ENCODE results near the gene ADAMTSL2. TPM values are rescaled to one million over a fixed set of nuclear protein-coding genes. Genes with fewer than 3 reads are reported as not detected.

The ADAMTSL2 gene
- total and polyA plus RNA-seq, 5 donors from 2014 or later = not detected

- Mint-ChIP-seq H3K36me3 (no peaks in the 10 kb centered on the region), H3K27me3 (peaks cover 4% of the 10 kb centered on the region), H3K9me3 (no peaks in the 10 kb centered on the region), H3K4me3 (no peak overlapping the region), H3K27ac (no peak overlapping the region), H3K4me1 (peaks cover 0 to 8% (median 0%) of the 10 kb centered on the region in 4 donors)
- no peak for DNase-seq
- Histone ChIP-seq H3K4me1 (ENCODE audit: control insufficient read depth, insufficient read depth, low read length, poor library complexity, severe bottlenecking) (no peaks in the 10 kb centered on the region), H3K27ac (ENCODE audit: insufficient read depth, low read length, poor library complexity, severe bottlenecking) (no peak overlapping the region), H3K36me3 (ENCODE audit: control insufficient read depth, insufficient read depth, low read length) (no peaks in the 10 kb centered on the region), H3K27me3 (ENCODE audit: control insufficient read depth, insufficient read depth, low read length) (no peaks in the 10 kb centered on the region), H3K9me3 (ENCODE audit: control insufficient read depth in 2 of 2, low read length in 2 of 2) (no peaks in the 10 kb centered on the region), H3K4me3 (ENCODE audit: low read depth, low read length) (no peak overlapping the region)
- ATAC-seq (ENCODE audit: low read depth in 2 of 2) = no peak
Observed at GRCh38 chr9:133578524-133579441, 44.3 kb downstream of the ADAMTSL2 start.

DNA sequence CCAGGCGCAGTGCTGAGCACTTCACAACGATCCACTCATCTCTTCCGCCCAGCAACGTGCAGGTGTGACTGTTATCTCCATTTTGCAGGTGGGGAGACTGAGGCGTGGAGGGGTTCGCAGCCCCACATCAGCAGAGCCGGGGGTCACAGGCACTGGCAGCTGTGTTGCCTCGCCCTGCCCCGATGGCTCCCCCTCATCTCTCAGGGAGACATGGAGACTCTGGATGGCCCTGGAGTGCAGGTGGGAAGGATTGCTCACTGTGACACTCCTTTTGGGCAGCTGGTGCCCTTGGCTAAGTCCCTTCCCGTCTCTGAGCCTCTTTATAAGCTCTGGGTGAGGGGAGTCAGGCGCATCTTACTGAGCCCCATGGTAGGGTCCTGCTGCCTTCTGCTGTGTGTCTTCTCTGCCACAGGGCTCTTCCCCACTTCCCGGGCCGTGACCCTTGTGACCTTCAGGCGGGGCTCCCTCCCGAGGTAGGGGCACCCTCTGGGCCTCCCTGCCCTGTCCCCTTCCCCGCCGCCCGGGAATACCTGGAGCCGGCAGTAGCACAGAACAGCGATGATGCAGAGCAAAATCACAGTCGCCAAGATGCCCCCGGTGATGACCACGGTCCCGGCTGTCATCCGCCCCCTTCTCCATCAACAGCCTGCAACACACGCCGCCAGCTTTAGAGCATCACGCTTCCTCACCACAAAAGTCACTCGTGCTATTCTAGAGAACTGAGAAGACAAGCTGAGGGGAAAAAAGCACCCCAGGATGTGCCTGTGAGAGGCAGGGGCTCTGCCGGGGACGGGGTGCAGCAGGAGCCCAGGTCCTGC lies 45.3 kb downstream of the ADAMTSL2 start:
- no peaks in the 10 kb centered on the region for H3K36me3 Mint-ChIP-seq
- no peak overlapping the region for H3K4me3 Mint-ChIP-seq
- Histone ChIP-seq H3K27ac (ENCODE audit: insufficient read depth, low read length, poor library complexity, severe bottlenecking) (no peak overlapping the region), H3K4me1 (ENCODE audit: control insufficient read depth, insufficient read depth, low read length, poor library complexity, severe bottlenecking) (no peaks in the 10 kb centered on the region), H3K9me3 (ENCODE audit: control insufficient read depth in 2 of 2, low read length in 2 of 2) (no peaks in the 10 kb centered on the region), H3K4me3 (ENCODE audit: low read depth, low read length) (no peak overlapping the region), H3K27me3 (ENCODE audit: control insufficient read depth, insufficient read depth, low read length) (no peaks in the 10 kb centered on the region), H3K36me3 (ENCODE audit: control insufficient read depth, insufficient read depth, low read length) (no peaks in the 10 kb centered on the region)
- DNase-seq (no peak), ATAC-seq (ENCODE audit: low read depth in 2 of 2) (no peak)
- H3K27me3 Mint-ChIP-seq = peaks cover 13% of the 10 kb centered on the region
- peaks cover 0 to 13% (median 0%) of the 10 kb centered on the region in 4 donors for H3K4me1 Mint-ChIP-seq
- H3K9me3 Mint-ChIP-seq = peaks cover 0 to 2% (median 0%) of the 10 kb centered on the region in 7 donors
- no peak overlapping the region for H3K27ac Mint-ChIP-seq

- Histone ChIP-seq H3K27me3 (ENCODE audit: control insufficient read depth, insufficient read depth, low read length) (no peaks in the 10 kb centered on the region), H3K36me3 (ENCODE audit: control insufficient read depth, insufficient read depth, low read length) (no peaks in the 10 kb centered on the region), H3K27ac (ENCODE audit: insufficient read depth, low read length, poor library complexity, severe bottlenecking) (no peak overlapping the region), H3K4me3 (ENCODE audit: low read depth, low read length) (no peak overlapping the region), H3K9me3 (ENCODE audit: control insufficient read depth in 2 of 2, low read length in 2 of 2) (no peaks in the 10 kb centered on the region), H3K4me1 (ENCODE audit: control insufficient read depth, insufficient read depth, low read length, poor library complexity, severe bottlenecking) (no peaks in the 10 kb centered on the region)
- ATAC-seq (ENCODE audit: low read depth in 2 of 2) (no peak), DNase-seq (no peak)
- Mint-ChIP-seq H3K4me3 (no peak overlapping the region), H3K27me3 (peaks cover 14% of the 10 kb centered on the region), H3K4me1 (peaks cover 0 to 15% (median 0%) of the 10 kb centered on the region in 4 donors), H3K9me3 (peaks cover 0 to 2% (median 0%) of the 10 kb centered on the region in 7 donors), H3K36me3 (no peaks in the 10 kb centered on the region), H3K27ac (no peak overlapping the region)
Observed at GRCh38 chr9:133580419-133580738, 45.9 kb downstream of the ADAMTSL2 start.

DNA sequence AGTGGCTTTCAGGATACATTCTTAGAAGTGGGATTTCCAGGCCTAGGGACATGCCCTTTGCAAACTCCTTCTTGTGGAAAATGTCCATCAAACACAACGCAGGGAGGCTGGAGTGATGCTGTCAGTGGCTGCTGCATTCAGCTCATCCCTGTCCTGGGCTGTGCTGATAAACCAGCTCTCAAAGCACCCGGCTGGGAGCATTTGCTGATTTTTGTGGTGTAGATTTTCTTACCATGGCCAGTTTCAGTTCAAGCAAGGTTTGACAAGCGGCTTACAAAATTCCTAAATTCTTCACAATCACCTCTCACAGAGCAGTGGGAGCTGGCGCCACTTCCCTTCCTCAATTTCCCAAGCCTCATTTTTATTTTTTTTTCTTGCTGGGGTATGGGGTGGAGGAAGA lies 46.5 kb downstream of the ADAMTSL2 start:
- peaks cover 0 to 16% (median 0%) of the 10 kb centered on the region in 4 donors for H3K4me1 Mint-ChIP-seq
- DNase-seq = no peak
- H3K27ac Mint-ChIP-seq = no peak overlapping the region
- H3K27ac ChIP-seq (ENCODE audit: insufficient read depth, low read length, poor library complexity, severe bottlenecking) = no peak overlapping the region
- H3K4me3 ChIP-seq (ENCODE audit: low read depth, low read length) = no peak overlapping the region
- H3K4me1 ChIP-seq (ENCODE audit: control insufficient read depth, insufficient read depth, low read length, poor library complexity, severe bottlenecking) = no peaks in the 10 kb centered on the region
- H3K36me3 ChIP-seq (ENCODE audit: control insufficient read depth, insufficient read depth, low read length) = no peaks in the 10 kb centered on the region
- H3K27me3 Mint-ChIP-seq = peaks cover 14% of the 10 kb centered on the region
- ATAC-seq (ENCODE audit: low read depth in 2 of 2) = no peak
- H3K36me3 Mint-ChIP-seq = no peaks in the 10 kb centered on the region
- H3K9me3 ChIP-seq (ENCODE audit: control insufficient read depth in 2 of 2, low read length in 2 of 2) = no peaks in the 10 kb centered on the region
- H3K4me3 Mint-ChIP-seq = no peak overlapping the region
- H3K9me3 Mint-ChIP-seq = peaks cover 0 to 2% (median 0%) of the 10 kb centered on the region in 7 donors
- no peaks in the 10 kb centered on the region for H3K27me3 ChIP-seq (ENCODE audit: control insufficient read depth, insufficient read depth, low read length)

DNA sequence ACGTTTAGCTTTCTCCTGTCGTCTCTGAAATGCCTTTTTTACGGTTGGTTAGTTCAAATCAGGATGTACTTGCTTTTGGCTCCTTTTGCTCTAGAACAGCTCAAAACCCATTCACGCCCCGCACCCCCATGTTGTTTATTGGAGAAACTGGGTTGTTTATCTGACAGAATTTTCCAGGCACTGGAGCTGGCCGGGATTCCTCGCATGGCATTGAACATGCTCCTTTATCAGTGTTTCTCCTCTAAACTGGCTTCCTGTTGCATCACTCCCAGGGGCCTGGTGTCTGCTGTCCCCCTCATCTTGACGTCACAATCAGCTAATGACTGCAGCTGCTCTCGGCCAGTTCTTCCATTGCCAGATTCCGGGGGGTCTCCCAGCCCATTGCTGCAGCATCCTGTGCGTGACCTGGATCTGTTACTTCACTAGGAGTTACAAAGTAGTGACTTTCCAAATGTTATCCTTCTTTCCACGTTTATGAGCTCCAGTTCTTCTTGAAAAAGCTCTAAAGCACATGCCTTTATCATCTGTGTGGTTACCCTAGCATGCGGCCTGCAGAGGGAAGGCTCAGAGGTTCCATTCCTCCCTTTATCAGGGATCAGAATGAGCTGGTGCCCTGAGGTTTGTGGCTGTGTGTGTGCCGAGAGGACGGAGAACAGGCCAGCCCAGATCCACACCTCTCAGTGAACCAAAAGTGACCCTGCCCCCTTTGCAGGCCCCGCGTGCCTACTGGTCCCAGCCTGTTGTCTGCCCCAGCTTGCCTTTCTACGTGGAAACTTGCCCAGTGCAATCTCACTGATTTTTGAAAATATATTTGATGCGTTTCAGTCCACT lies 47.2 kb downstream of the ADAMTSL2 start:
- no peak overlapping the region for H3K4me3 Mint-ChIP-seq
- H3K27ac Mint-ChIP-seq = no peak overlapping the region
- no peaks in the 10 kb centered on the region for H3K36me3 ChIP-seq (ENCODE audit: control insufficient read depth, insufficient read depth, low read length)
- no peak overlapping the region for H3K27ac ChIP-seq (ENCODE audit: insufficient read depth, low read length, poor library complexity, severe bottlenecking)
- no peak for DNase-seq
- peaks cover 0 to 2% (median 0%) of the 10 kb centered on the region in 7 donors for H3K9me3 Mint-ChIP-seq
- H3K9me3 ChIP-seq (ENCODE audit: control insufficient read depth in 2 of 2, low read length in 2 of 2) = no peaks in the 10 kb centered on the region
- no peak overlapping the region for H3K4me3 ChIP-seq (ENCODE audit: low read depth, low read length)
- H3K27me3 ChIP-seq (ENCODE audit: control insufficient read depth, insufficient read depth, low read length) = no peaks in the 10 kb centered on the region
- H3K4me1 ChIP-seq (ENCODE audit: control insufficient read depth, insufficient read depth, low read length, poor library complexity, severe bottlenecking) = no peaks in the 10 kb centered on the region
- no peak for ATAC-seq (ENCODE audit: low read depth in 2 of 2)
- H3K27me3 Mint-ChIP-seq = peaks cover 14% of the 10 kb centered on the region
- peaks cover 0 to 11% (median 0%) of the 10 kb centered on the region in 4 donors for H3K4me1 Mint-ChIP-seq
- H3K36me3 Mint-ChIP-seq = no peaks in the 10 kb centered on the region

- H3K4me1 Mint-ChIP-seq = peaks cover 0 to 9% (median 0%) of the 10 kb centered on the region in 4 donors
Observed at GRCh38 chr9:133582501-133583045, 48.1 kb downstream of the ADAMTSL2 start.

GRCh38 chr9:133583111-133583510 lies 48.6 kb downstream of the ADAMTSL2 start:
- peaks cover 14% of the 10 kb centered on the region for H3K27me3 Mint-ChIP-seq
- H3K4me3 Mint-ChIP-seq = no peak overlapping the region
- peaks cover 0 to 2% (median 0%) of the 10 kb centered on the region in 7 donors for H3K9me3 Mint-ChIP-seq
- Histone ChIP-seq H3K4me3 (ENCODE audit: low read depth, low read length) (no peak overlapping the region), H3K9me3 (ENCODE audit: control insufficient read depth in 2 of 2, low read length in 2 of 2) (no peaks in the 10 kb centered on the region), H3K4me1 (ENCODE audit: control insufficient read depth, insufficient read depth, low read length, poor library complexity, severe bottlenecking) (no peaks in the 10 kb centered on the region), H3K27ac (ENCODE audit: insufficient read depth, low read length, poor library complexity, severe bottlenecking) (no peak overlapping the region), H3K36me3 (ENCODE audit: control insufficient read depth, insufficient read depth, low read length) (no peaks in the 10 kb centered on the region), H3K27me3 (ENCODE audit: control insufficient read depth, insufficient read depth, low read length) (no peaks in the 10 kb centered on the region)
- H3K4me1 Mint-ChIP-seq = peaks cover 0 to 9% (median 0%) of the 10 kb centered on the region in 4 donors
- H3K27ac Mint-ChIP-seq = no peak overlapping the region
- no peaks in the 10 kb centered on the region for H3K36me3 Mint-ChIP-seq
- DNase-seq = no peak
- no peak for ATAC-seq (ENCODE audit: low read depth in 2 of 2)

More at GRCh38 chr9:133582501-133583045, 48.1 kb downstream of the ADAMTSL2 start:
- Histone ChIP-seq H3K36me3 (ENCODE audit: control insufficient read depth, insufficient read depth, low read length) (no peaks in the 10 kb centered on the region), H3K27ac (ENCODE audit: insufficient read depth, low read length, poor library complexity, severe bottlenecking) (no peak overlapping the region), H3K4me3 (ENCODE audit: low read depth, low read length) (no peak overlapping the region), H3K9me3 (ENCODE audit: control insufficient read depth in 2 of 2, low read length in 2 of 2) (no peaks in the 10 kb centered on the region), H3K4me1 (ENCODE audit: control insufficient read depth, insufficient read depth, low read length, poor library complexity, severe bottlenecking) (no peaks in the 10 kb centered on the region), H3K27me3 (ENCODE audit: control insufficient read depth, insufficient read depth, low read length) (no peaks in the 10 kb centered on the region)
- ATAC-seq (ENCODE audit: low read depth in 2 of 2) (no peak), DNase-seq (no peak)
- no peak overlapping the region for H3K4me3 Mint-ChIP-seq
- peaks cover 14% of the 10 kb centered on the region for H3K27me3 Mint-ChIP-seq
- H3K27ac Mint-ChIP-seq = no peak overlapping the region
- peaks cover 0 to 2% (median 0%) of the 10 kb centered on the region in 7 donors for H3K9me3 Mint-ChIP-seq
- no peaks in the 10 kb centered on the region for H3K36me3 Mint-ChIP-seq

Measured in CD4-positive, CD25-positive, alpha-beta regulatory T cell (primary cell).